ENCODE data around the gene SRXN1. TPM values are rescaled to one million over a fixed set of nuclear protein-coding genes. Genes with fewer than 3 reads are reported as not detected.

The SRXN1 gene
- total and polyA plus RNA-seq, 9 of the 15 experiments (the other 6 are each of a cell fraction or from before 2014, with no cell fraction given), result 6.8 to 36.4 (median 21.6) TPM

- TF ChIP-seq REST (IDR thresholded peaks at IDR 0.05; ENCODE audit: borderline replicate concordance), result no peak
- TF ChIP-seq REST (CRISPR knock-in tag; IDR thresholded peaks at IDR 0.05; ENCODE audit: low read depth), result no peak
- no peak for TF ChIP-seq KLF16 (IDR thresholded peaks at IDR 0.05)
- TF ChIP-seq ESRRA (IDR thresholded peaks at IDR 0.05; ENCODE audit: borderline replicate concordance, low read depth), result peak; percentile 87; the same call in 1 of the 2 replicates
- TF ChIP-seq MEIS2 (IDR thresholded peaks at IDR 0.05; ENCODE audit: partially characterized antibody), result peak; percentile 72
- no peak for TF ChIP-seq ZNF431 (CRISPR knock-in tag; IDR thresholded peaks at IDR 0.05)
- peak; percentile 30; the same call in 1 of the 2 replicates for TF ChIP-seq HMBOX1 (IDR thresholded peaks at IDR 0.05)
- peak; percentile 59 for TF ChIP-seq TCF3 (CRISPR knock-in tag; IDR thresholded peaks at IDR 0.05)
- 0 out of 2 replicates have a peak, but pooled peaks have one; percentile 17 for TF ChIP-seq EGR1 (conservative IDR thresholded peaks at IDR 0.05)
- TF ChIP-seq PKNOX1 (IDR thresholded peaks at IDR 0.05), result peak; percentile 20; the same call in 1 of the 2 replicates
- TF ChIP-seq CUX1 (CRISPR knock-in tag; IDR thresholded peaks at IDR 0.05), result no peak
- TF ChIP-seq BCOR (IDR thresholded peaks at IDR 0.05), result peak; percentile 23; the same call in 1 of the 2 replicates
These were observed 3.0 kb upstream of the SRXN1 start (continued) for GRCh38 chr20:655726-656624.

Measured in K562 (cell line).